A549 (cell line): Measurements from ENCODE around the gene PRRX2. TPM values are rescaled to one million over a fixed set of nuclear protein-coding genes. Genes with fewer than 3 reads are reported as not detected.
A peak's percentile ranks its signal among the peaks of the same experiment; 100 is the strongest.
"Not testable (repeated sequence)": the region's sequence is repeated elsewhere in the genome, so short reads cannot be mapped to it uniquely, and the experiment has no call there.

ENCODE experiments used
- ATAC-seq, 2 experiments: fragments of 200-7000 bp in 1 of 2; fragments of >200 bp in 1 of 2; cut with Nextera tagmentation in 1 of 2; cut with Tn5 transposase in 1 of 2; 3 replicates each; pipeline versions ENCODE4 v1.8.0 to v1.9.1; 2018 to 2020; ENCODE audit warnings: mild to moderate bottlenecking in 1 of 2, moderate library complexity in 1 of 2
- CTCF ChIA-PET: fragments of 300-600 bp; sonication (Branson Sonifier 250); formaldehyde crosslinking; extraction: SDS; loops from one replicate; lab custom pipeline; 2021; ENCODE audit warnings: antibody characterized with exemption, inconsistent platforms; lab: Yijun Ruan, JAX
- POLR2A ChIA-PET: fragments of 350-600 bp; formaldehyde crosslinking; extraction: SDS; loops from one replicate; lab custom pipeline; 2021; ENCODE audit warnings: antibody characterized with exemption, inconsistent platforms; lab: Yijun Ruan, JAX
- DNase-seq, 2 experiments: peaks; one replicate each; pipeline versions ENCODE4 v3.0.0 to v3.0.0-alpha.2; 2011 to 2016; ENCODE audit warnings: low read depth in 1 of 2, low spot score in 1 of 2
- FAIRE-seq: peaks from 2 replicates; lab custom pipeline; 2011; peaks lifted over from hg19 to GRCh38; lab: Jason Lieb, UNC
- H3K27ac ChIP-seq, 2 experiments: fragments of >200 bp; sonication (Bioruptor Twin); formaldehyde crosslinking; 3 replicates each; pipeline ENCODE4 v1.5.1; 2016 to 2017
- H3K4me1 ChIP-seq: fragments of >200 bp; sonication (Bioruptor Twin); formaldehyde crosslinking; 3 replicates; pipeline ENCODE4 v1.6.1; 2016
- H3K4me2 ChIP-seq: fragments of >200 bp; sonication (Bioruptor Twin); formaldehyde crosslinking; 3 replicates; pipeline ENCODE4 v1.6.1; 2016
- H3K4me3 ChIP-seq: fragments of >200 bp; sonication (Bioruptor Twin); formaldehyde crosslinking; 3 replicates; pipeline ENCODE4 v1.5.1; 2016
- H3K9me3 ChIP-seq: fragments of >200 bp; sonication (Bioruptor Twin); formaldehyde crosslinking; 3 replicates; pipeline ENCODE4 v1.6.1; 2016
- BHLHE40 ChIP-seq: IDR thresholded peaks from 2 replicates; pipeline ENCODE4 v1.6.1; 2012; ENCODE audit warnings: low read depth, low read length, inconsistent platforms
- CBX8 ChIP-seq: fragments of 200-600 bp; sonication (generic); IDR thresholded peaks from 2 replicates; pipeline ENCODE4 v1.6.1; 2016
- E2F6 ChIP-seq: IDR thresholded peaks from 2 replicates; pipeline ENCODE4 v1.6.1; 2012; ENCODE audit warnings: low read depth, borderline replicate concordance
- EHF ChIP-seq: fragments of 250-450 bp; sonication (Bioruptor Pico); IDR thresholded peaks from 2 replicates; pipeline ENCODE4 v1.5.0; 2020; ENCODE audit warnings: mild to moderate bottlenecking
- EHMT2 ChIP-seq: fragments of 200-600 bp; sonication (generic); IDR thresholded peaks from 2 replicates; pipeline ENCODE4 v1.6.1; 2016; ENCODE audit warnings: antibody characterized with exemption, low read depth, mild to moderate bottlenecking, moderate library complexity
- ESRRA ChIP-seq: fragments of 150-350 bp; IDR thresholded peaks from 2 replicates; pipeline ENCODE4 v1.6.1; 2014; ENCODE audit warnings: mild to moderate bottlenecking, low read length, borderline replicate concordance
- FOSL2 ChIP-seq, 2 experiments: fragments of 450-650 bp in 1 of 2; fragments of >200 bp in 1 of 2; sonication (Bioruptor Twin) in 1 of 2; formaldehyde crosslinking; IDR thresholded peaks; 2 replicates each; pipeline versions ENCODE4 v1.5.0 to v1.6.1; 2016 to 2020; ENCODE audit warnings: mild to moderate bottlenecking in 1 of 2, moderate library complexity in 1 of 2
- MYC ChIP-seq: IDR thresholded peaks from 2 replicates; pipeline ENCODE4 v1.6.1; 2012; ENCODE audit warnings: mild to moderate bottlenecking, inconsistent platforms, low read length, improper control_type of control experiment, borderline replicate concordance
- NFE2L2 ChIP-seq: fragments of 150-350 bp; conservative IDR thresholded peaks from 2 replicates; pipeline ENCODE4 v1.6.1; 2014; ENCODE audit warnings: low read length
- NPAS2 ChIP-seq: fragments of 250-450 bp; sonication (Bioruptor Pico); IDR thresholded peaks from 2 replicates; pipeline ENCODE4 v1.8.0; 2022; ENCODE audit warnings: mild to moderate bottlenecking, moderate library complexity, borderline replicate concordance
- PHF8 ChIP-seq: fragments of 200-600 bp; sonication (generic); IDR thresholded peaks from 2 replicates; pipeline ENCODE4 v1.6.1; 2016; ENCODE audit warnings: low read depth, mild to moderate bottlenecking, antibody characterized with exemption, moderate library complexity, borderline replicate concordance
- RNF2 ChIP-seq: fragments of 200-600 bp; sonication (generic); IDR thresholded peaks from 2 replicates; pipeline ENCODE4 v1.6.1; 2016; ENCODE audit warnings: low read depth, mild to moderate bottlenecking, antibody characterized with exemption, moderate library complexity, borderline replicate concordance
- ZC3H11A ChIP-seq: fragments of 450-650 bp; IDR thresholded peaks from 2 replicates; pipeline ENCODE4 v1.6.1; 2014; ENCODE audit warnings: antibody characterized with exemption, mild to moderate bottlenecking
- WGBS: methylation state at CpG from one replicate; pipeline ENCODE4 v1.1.6; 2017; ENCODE audit errors: missing lambda C conversion rate; 5-methylcytosine and 5-hydroxymethylcytosine counted together
- polyA plus RNA-seq, 4 experiments: library from polyadenylated mRNA; depleted of rRNA in 3 of 4; stranded (reverse); fragments of >200 nt; fragmentation: RNase III in 1 of 4; extraction: RNeasy Plus Mini Kit Qiagen cat#74134 plus additional on column Dnase treatment in 1 of 4; gene quantifications; 2 replicates in 3 of 4; 3 replicates in 1 of 4; pipeline ENCODE4 v1.2.3, GENCODE V29; 2011 to 2017
- TF ChIP-seq, protein P1 (sequence below): fragments of >200 bp; sonication (Bioruptor Twin); formaldehyde crosslinking; IDR thresholded peaks from 2 replicates; pipeline ENCODE4 v1.6.1; 2016
- TF ChIP-seq, protein P2 (sequence below): fragments of 250-450 bp; sonication (Bioruptor Pico); IDR thresholded peaks from 2 replicates; pipeline ENCODE4 v1.5.0; 2021; ENCODE audit warnings: mild to moderate bottlenecking, moderate library complexity, borderline replicate concordance

Gene PRRX2
- polyA plus RNA-seq, 2 of the 4 experiments (the other 2 are of a cell fraction), result 0.90 to 2.7 TPM

DNA sequence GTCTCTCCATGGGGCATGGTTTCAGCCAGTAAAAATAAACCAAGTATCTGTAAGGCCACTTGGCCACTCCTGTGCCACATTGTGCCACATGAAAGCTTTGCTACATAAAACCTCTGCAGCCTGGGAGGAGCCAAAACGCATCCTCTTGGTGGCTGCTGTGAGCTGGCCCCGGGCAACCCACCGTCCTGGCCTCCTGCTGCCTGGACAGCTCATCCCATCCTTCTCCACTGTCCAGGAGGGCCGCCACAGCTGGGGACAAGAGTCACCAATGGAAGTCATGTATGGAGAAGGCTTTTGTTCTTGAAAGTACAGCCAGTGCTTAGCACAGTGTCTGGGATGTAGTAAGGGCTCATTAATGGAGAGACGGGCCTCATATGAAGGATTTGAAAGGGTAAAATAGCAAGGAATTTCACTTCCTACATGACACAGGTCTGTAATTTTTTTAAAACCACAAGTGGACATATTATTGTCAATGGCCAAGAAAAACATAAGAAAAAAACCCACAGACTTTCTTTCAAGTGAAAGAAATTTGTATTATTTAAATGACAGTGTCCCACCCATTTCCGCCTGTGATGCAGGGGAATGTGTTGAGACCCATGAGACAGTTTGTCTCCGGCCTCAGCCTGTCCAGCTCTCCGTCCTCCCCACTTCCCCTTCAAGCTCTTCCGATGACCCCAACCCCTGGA lies 80.8 kb downstream of the PRRX2 start:
- CTCF ChIA-PET, result interaction anchor here (0.6 to 30.2 kb wide), 5 partner anchors 9 to 768 kb away, joined by 3 to 1179 read pairs (median 4); no protein-coding TSS in a partner anchor
- DNase-seq, result no peak
- no peak for FAIRE-seq
- POLR2A ChIA-PET, result no interaction called here
- Histone ChIP-seq H3K27ac (no peak overlapping the region), H3K4me3 (no peak overlapping the region), H3K4me1 (peaks cover 32% of the 10 kb centered on the region), H3K9me3 (no peaks in the 10 kb centered on the region), H3K4me2 (no peak overlapping the region)
- no peak for ATAC-seq
- 76% methylated on average over 8 of the region's 9 CpGs for WGBS
- no peak for TF ChIP-seq ESRRA
- no peak for TF ChIP-seq BHLHE40
- no peak for TF ChIP-seq FOSL2 (IDR thresholded peaks at IDR 0.05)
- TF ChIP-seq FOSL2 (CRISPR knock-in tag; IDR thresholded peaks at IDR 0.05), result no peak
- TF ChIP-seq CBX8, result no peak
- no peak for TF ChIP-seq PHF8
- TF ChIP-seq, protein P1, sequence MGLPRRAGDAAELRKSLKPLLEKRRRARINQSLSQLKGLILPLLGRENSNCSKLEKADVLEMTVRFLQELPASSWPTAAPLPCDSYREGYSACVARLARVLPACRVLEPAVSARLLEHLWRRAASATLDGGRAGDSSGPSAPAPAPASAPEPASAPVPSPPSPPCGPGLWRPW, result no peak
- no peak for TF ChIP-seq EHMT2
- TF ChIP-seq NFE2L2, result no peak
- no peak for TF ChIP-seq EHF (CRISPR knock-in tag)
- no peak for TF ChIP-seq ZC3H11A
- TF ChIP-seq, protein P2, sequence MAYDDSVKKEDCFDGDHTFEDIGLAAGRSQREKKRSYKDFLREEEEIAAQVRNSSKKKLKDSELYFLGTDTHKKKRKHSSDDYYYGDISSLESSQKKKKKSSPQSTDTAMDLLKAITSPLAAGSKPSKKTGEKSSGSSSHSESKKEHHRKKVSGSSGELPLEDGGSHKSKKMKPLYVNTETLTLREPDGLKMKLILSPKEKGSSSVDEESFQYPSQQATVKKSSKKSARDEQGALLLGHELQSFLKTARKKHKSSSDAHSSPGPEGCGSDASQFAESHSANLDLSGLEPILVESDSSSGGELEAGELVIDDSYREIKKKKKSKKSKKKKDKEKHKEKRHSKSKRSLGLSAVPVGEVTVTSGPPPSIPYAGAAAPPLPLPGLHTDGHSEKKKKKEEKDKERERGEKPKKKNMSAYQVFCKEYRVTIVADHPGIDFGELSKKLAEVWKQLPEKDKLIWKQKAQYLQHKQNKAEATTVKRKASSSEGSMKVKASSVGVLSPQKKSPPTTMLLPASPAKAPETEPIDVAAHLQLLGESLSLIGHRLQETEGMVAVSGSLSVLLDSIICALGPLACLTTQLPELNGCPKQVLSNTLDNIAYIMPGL (CRISPR knock-in tag), result no peak
- no peak for TF ChIP-seq E2F6
- no peak for TF ChIP-seq RNF2
- TF ChIP-seq MYC, result no peak

- CTCF ChIA-PET, result interaction anchor here (2.5 to 12.3 kb wide), 5 partner anchors 10 to 35 kb away, joined by 12 to 161 read pairs (median 36); no protein-coding TSS in a partner anchor
- DNase-seq, result no peak
- Histone ChIP-seq H3K4me2 (peak overlapping the region; percentile 27; the same call in 2 of the 3 replicates), H3K4me3 (no peak overlapping the region), H3K27ac (peak overlapping the region; percentile 31 to 77; a peak in 3 of 6 replicates), H3K9me3 (no peaks in the 10 kb centered on the region), H3K4me1 (peaks cover 46% of the 10 kb centered on the region)
- 61% methylated on average over 5 of the region's 5 CpGs for WGBS
- TF ChIP-seq FOSL2 (IDR thresholded peaks at IDR 0.05) (no peak), FOSL2 (CRISPR knock-in tag; IDR thresholded peaks at IDR 0.05) (peak; percentile 49), NPAS2 (CRISPR knock-in tag) (no peak)
- no peak for ATAC-seq
- POLR2A ChIA-PET, result no interaction called here
- FAIRE-seq, result no peak
These were observed 82.8 kb downstream of the PRRX2 start for GRCh38 chr9:129748249-129748648.

GRCh38 chr9:129749052-129749451 lies 83.6 kb downstream of the PRRX2 start:
- not testable (repeated sequence) for H3K9me3 ChIP-seq, FAIRE-seq, H3K4me3 ChIP-seq, ATAC-seq, DNase-seq
- 81% methylated on average over 4 of the region's 4 CpGs for WGBS
- Histone ChIP-seq H3K27ac (peak overlapping the region; percentile 49 to 77; a peak in 4 of 6 replicates), H3K4me2 (peak overlapping the region; percentile 27; the same call in 1 of the 3 replicates), H3K4me1 (peaks cover 49% of the 10 kb centered on the region)
- POLR2A ChIA-PET, result interaction anchor here (0.5 to 1.3 kb wide), 3 partner anchors 13 to 53 kb away, joined by 3 to 5 read pairs (median 4); no protein-coding TSS in a partner anchor
- CTCF ChIA-PET, result interaction anchor here (1.2 to 12.3 kb wide), 8 partner anchors 10 to 41 kb away, joined by 3 to 161 read pairs (median 26); no protein-coding TSS in a partner anchor
